Right atrium auricular region (tissue), 2 donors: Measurements from ENCODE around the gene EYA2. TPM values are rescaled to one million over a fixed set of nuclear protein-coding genes. Genes with fewer than 3 reads are reported as not detected.

Source experiments
- DNase-seq: peaks from one replicate; pipeline ENCODE4 v3.0.0-alpha.2; 2019; ENCODE audit warnings: low spot score
- H3K27ac ChIP-seq, 2 donors: fragments of 200-600 bp; sonication (generic); 1 replicate in 1 of 2; 2 replicates in 1 of 2; pipeline ENCODE4 v1.5.1; 2016 to 2019
- H3K27me3 ChIP-seq, 2 donors: fragments of 200-600 bp; sonication (generic); one replicate each; pipeline versions ENCODE4 v1.5.1 to v1.6.0; 2017 to 2019
- H3K36me3 ChIP-seq: fragments of 200-600 bp; sonication (generic); one replicate; pipeline ENCODE4 v1.5.1; 2016
- H3K4me1 ChIP-seq, 2 donors: fragments of 200-600 bp; sonication (generic); one replicate each; pipeline versions ENCODE4 v1.5.1 to v1.6.0; 2017 to 2019
- H3K4me3 ChIP-seq, 2 donors: fragments of 200-600 bp; sonication (generic); 1 replicate in 1 of 2; 2 replicates in 1 of 2; pipeline ENCODE4 v1.5.1; 2017 to 2019; ENCODE audit warnings: mild to moderate bottlenecking in 1 of 2, moderate library complexity in 1 of 2
- H3K9me3 ChIP-seq, 2 donors: fragments of 200-600 bp; sonication (generic); one replicate each; pipeline ENCODE4 v1.5.1; 2019
- CTCF ChIP-seq, 2 donors: fragments of 200-600 bp; sonication (generic); IDR thresholded peaks; one replicate each; pipeline ENCODE4 v1.5.1; 2019; ENCODE audit warnings: antibody characterized with exemption in 2 of 2
- total RNA-seq, 2 donors: library from RNA; depleted of rRNA; stranded (reverse); fragments of >200 nt; gene quantifications; one replicate each; pipeline ENCODE4 v1.1.0, GENCODE V29; 2016

The EYA2 gene
- total RNA-seq, 2 donors from 2014 or later, result 0.30 to 2.6 TPM

- Histone ChIP-seq H3K36me3 (no peaks in the 10 kb centered on the region), H3K4me1 (no peaks in the 10 kb centered on the region), H3K27ac (no peak overlapping the region), H3K4me3 (no peak overlapping the region), H3K27me3 (no peaks in the 10 kb centered on the region), H3K9me3 (peaks cover 0 to 9% of the 10 kb centered on the region in 2 donors)
- no peak for TF ChIP-seq CTCF (IDR thresholded peaks at IDR 0.05)
- no peak for DNase-seq
These were observed 146.8 kb downstream of the EYA2 start for GRCh38 chr20:47041396-47041899.

GRCh38 chr20:47042464-47042863 lies 147.8 kb downstream of the EYA2 start:
- TF ChIP-seq CTCF (IDR thresholded peaks at IDR 0.05), result no peak
- no peaks in the 10 kb centered on the region for H3K4me1 ChIP-seq
- no peak for DNase-seq
- H3K4me3 ChIP-seq, result no peak overlapping the region
- no peaks in the 10 kb centered on the region for H3K36me3 ChIP-seq
- peaks cover 0 to 4% of the 10 kb centered on the region in 2 donors for H3K9me3 ChIP-seq
- no peaks in the 10 kb centered on the region for H3K27me3 ChIP-seq
- no peak overlapping the region for H3K27ac ChIP-seq

GRCh38 chr20:47043086-47043485 lies 148.4 kb downstream of the EYA2 start:
- no peak overlapping the region for H3K4me3 ChIP-seq
- no peaks in the 10 kb centered on the region for H3K4me1 ChIP-seq
- no peak for DNase-seq
- no peaks in the 10 kb centered on the region for H3K27me3 ChIP-seq
- H3K9me3 ChIP-seq, result no peaks in the 10 kb centered on the region
- no peak overlapping the region for H3K27ac ChIP-seq
- H3K36me3 ChIP-seq, result no peaks in the 10 kb centered on the region
- TF ChIP-seq CTCF (IDR thresholded peaks at IDR 0.05), result no peak

DNA sequence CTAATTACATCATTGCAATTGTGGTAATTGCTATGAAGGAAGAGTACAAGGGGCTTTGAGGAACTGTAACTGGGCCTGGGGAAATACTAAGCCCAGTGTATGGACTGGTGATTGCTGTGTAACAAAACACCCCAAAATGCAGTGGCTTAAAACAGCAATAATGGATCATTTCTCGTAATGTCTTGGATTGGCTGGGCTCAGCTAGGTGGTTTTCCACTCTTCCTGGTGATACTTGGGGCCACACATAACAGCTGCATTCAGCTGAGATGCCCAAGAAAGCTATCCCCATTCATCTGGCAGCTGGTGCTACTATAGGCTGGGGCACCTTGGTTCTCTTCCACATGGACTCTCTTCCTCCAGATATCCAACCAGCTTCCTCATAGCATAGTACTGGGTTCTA lies 150.3 kb downstream of the EYA2 start:
- no peaks in the 10 kb centered on the region for H3K4me1 ChIP-seq
- TF ChIP-seq CTCF (IDR thresholded peaks at IDR 0.05), result no peak
- H3K27me3 ChIP-seq, result no peaks in the 10 kb centered on the region
- H3K4me3 ChIP-seq, result no peak overlapping the region
- no peaks in the 10 kb centered on the region for H3K9me3 ChIP-seq
- DNase-seq, result no peak
- no peaks in the 10 kb centered on the region for H3K36me3 ChIP-seq
- H3K27ac ChIP-seq, result no peak overlapping the region

DNA sequence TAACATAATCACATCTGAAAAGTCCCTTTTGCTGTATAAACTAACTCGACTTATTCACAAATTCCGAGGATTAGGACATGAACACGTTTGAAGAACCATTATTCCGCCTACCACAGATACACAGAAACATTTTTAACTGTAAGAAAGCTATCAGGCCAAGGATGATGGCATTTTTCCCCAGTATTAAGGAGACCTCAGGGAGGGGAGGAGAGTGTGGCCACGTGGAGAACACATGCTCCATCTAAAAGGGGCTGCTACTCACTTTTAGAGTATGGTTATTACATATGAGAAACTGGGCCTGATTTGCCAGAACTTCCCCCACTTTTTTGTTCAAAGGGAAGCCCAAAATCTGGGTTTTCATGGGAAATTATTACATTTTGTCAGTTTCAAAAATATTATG lies 153.4 kb downstream of the EYA2 start:
- H3K4me1 ChIP-seq, result no peaks in the 10 kb centered on the region
- H3K36me3 ChIP-seq, result no peaks in the 10 kb centered on the region
- H3K27me3 ChIP-seq, result no peaks in the 10 kb centered on the region
- DNase-seq, result no peak
- no peak overlapping the region for H3K4me3 ChIP-seq
- H3K9me3 ChIP-seq, result no peaks in the 10 kb centered on the region
- no peak for TF ChIP-seq CTCF (IDR thresholded peaks at IDR 0.05)
- no peak overlapping the region for H3K27ac ChIP-seq

GRCh38 chr20:47049771-47050170 lies 155.1 kb downstream of the EYA2 start:
- no peaks in the 10 kb centered on the region for H3K27me3 ChIP-seq

More at GRCh38 chr20:47049771-47050170, 155.1 kb downstream of the EYA2 start:
- H3K36me3 ChIP-seq, result no peaks in the 10 kb centered on the region
- no peaks in the 10 kb centered on the region for H3K4me1 ChIP-seq
- H3K27ac ChIP-seq, result no peak overlapping the region
- no peak for DNase-seq
- TF ChIP-seq CTCF (IDR thresholded peaks at IDR 0.05), result no peak
- no peaks in the 10 kb centered on the region for H3K9me3 ChIP-seq
- H3K4me3 ChIP-seq, result no peak overlapping the region
